HEK293 (cell line): ENCODE results near the gene DIRAS1.

Experiments used
- GLI2 ChIP-seq: fragments of 450-650 bp; formaldehyde crosslinking; IDR thresholded peaks from 2 replicates; pipeline ENCODE4; 2017; ENCODE audit warnings: missing biosample characterization, missing genetic modification characterization, low read depth, borderline replicate concordance
- TF ChIP-seq, protein P1 (sequence below): fragments of 450-650 bp; formaldehyde crosslinking; IDR thresholded peaks from 2 replicates; pipeline ENCODE4 v1.5.1; 2016; ENCODE audit warnings: missing biosample characterization, missing genetic modification characterization

- no peak for TF ChIP-seq GLI2 (tag by site-specific recombination)
- TF ChIP-seq, protein P1, sequence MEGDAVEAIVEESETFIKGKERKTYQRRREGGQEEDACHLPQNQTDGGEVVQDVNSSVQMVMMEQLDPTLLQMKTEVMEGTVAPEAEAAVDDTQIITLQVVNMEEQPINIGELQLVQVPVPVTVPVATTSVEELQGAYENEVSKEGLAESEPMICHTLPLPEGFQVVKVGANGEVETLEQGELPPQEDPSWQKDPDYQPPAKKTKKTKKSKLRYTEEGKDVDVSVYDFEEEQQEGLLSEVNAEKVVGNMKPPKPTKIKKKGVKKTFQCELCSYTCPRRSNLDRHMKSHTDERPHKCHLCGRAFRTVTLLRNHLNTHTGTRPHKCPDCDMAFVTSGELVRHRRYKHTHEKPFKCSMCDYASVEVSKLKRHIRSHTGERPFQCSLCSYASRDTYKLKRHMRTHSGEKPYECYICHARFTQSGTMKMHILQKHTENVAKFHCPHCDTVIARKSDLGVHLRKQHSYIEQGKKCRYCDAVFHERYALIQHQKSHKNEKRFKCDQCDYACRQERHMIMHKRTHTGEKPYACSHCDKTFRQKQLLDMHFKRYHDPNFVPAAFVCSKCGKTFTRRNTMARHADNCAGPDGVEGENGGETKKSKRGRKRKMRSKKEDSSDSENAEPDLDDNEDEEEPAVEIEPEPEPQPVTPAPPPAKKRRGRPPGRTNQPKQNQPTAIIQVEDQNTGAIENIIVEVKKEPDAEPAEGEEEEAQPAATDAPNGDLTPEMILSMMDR, result no peak
Measured at GRCh38 chr19:2750808-2751437, 29.8 kb upstream of the DIRAS1 start.
